HepG2 (cell line): ENCODE results near the gene DENND11. TPM values are rescaled to one million over a fixed set of nuclear protein-coding genes. Genes with fewer than 3 reads are reported as not detected.
A peak's percentile ranks its signal among the peaks of the same experiment; 100 is the strongest.

ENCODE experiments used
- ATM ChIP-seq: fragments of 450-650 bp; IDR thresholded peaks from 2 replicates; pipeline ENCODE4 v1.7.1; 2017; ENCODE audit warnings: mild to moderate bottlenecking, borderline replicate concordance
- ELF3 ChIP-seq: IDR thresholded peaks from 2 replicates; pipeline ENCODE4 v1.6.1; 2016; ENCODE audit warnings: missing genetic modification reagents, missing compliant biosample characterization
- FIP1L1 ChIP-seq: fragments of 200-400 bp; formaldehyde crosslinking; IDR thresholded peaks from 2 replicates; pipeline ENCODE4 v1.6.1; 2018; ENCODE audit warnings: low read depth, mild to moderate bottlenecking, low read length, moderate library complexity, borderline replicate concordance; ENCODE audit not compliant: insufficient read depth
- GTF3A ChIP-seq: sonication (generic); formaldehyde crosslinking; conservative IDR thresholded peaks from 2 replicates; pipeline ENCODE4 v1.4.0; 2020; ENCODE audit warnings: mild to moderate bottlenecking, missing genetic modification reagents
- HMG20B ChIP-seq: conservative IDR thresholded peaks from 2 replicates; pipeline ENCODE4 v1.6.1; 2016; ENCODE audit warnings: missing genetic modification reagents, missing compliant biosample characterization
- KDM5A ChIP-seq: fragments of 200-600 bp; sonication (generic); IDR thresholded peaks from 2 replicates; pipeline ENCODE4 v1.7.0; 2018; ENCODE audit warnings: antibody characterized with exemption, mild to moderate bottlenecking, low read length, borderline replicate concordance
- MEIS2 ChIP-seq: sonication (generic); formaldehyde crosslinking; IDR thresholded peaks from 2 replicates; pipeline ENCODE4 v1.9.0; 2021; ENCODE audit warnings: mild to moderate bottlenecking, missing genetic modification reagents
- MYNN ChIP-seq: sonication (generic); formaldehyde crosslinking; IDR thresholded peaks from 2 replicates; pipeline ENCODE4 v1.4.0; 2020; ENCODE audit warnings: mild to moderate bottlenecking, low read depth, missing genetic modification reagents
- PHF21A ChIP-seq: sonication (generic); formaldehyde crosslinking; IDR thresholded peaks from 2 replicates; pipeline ENCODE4 v1.5.0; 2020; ENCODE audit warnings: mild to moderate bottlenecking, missing genetic modification reagents
- SKI ChIP-seq: fragments of 450-650 bp; IDR thresholded peaks from one replicate; pipeline ENCODE4 v1.6.1; 2018; ENCODE audit warnings: mild to moderate bottlenecking; ENCODE audit not compliant: partially characterized antibody
- TBX2 ChIP-seq: sonication (generic); formaldehyde crosslinking; IDR thresholded peaks from 2 replicates; pipeline ENCODE4 v1.5.0; 2020; ENCODE audit warnings: missing genetic modification reagents, mild to moderate bottlenecking, borderline replicate concordance
- ZBTB1 ChIP-seq: sonication (generic); formaldehyde crosslinking; IDR thresholded peaks from 2 replicates; pipeline ENCODE4 v1.4.0; 2020; ENCODE audit warnings: missing genetic modification reagents, borderline replicate concordance
- ZBTB3 ChIP-seq: sonication (generic); formaldehyde crosslinking; IDR thresholded peaks from 2 replicates; pipeline ENCODE4 v1.4.0; 2020; ENCODE audit warnings: low read depth, mild to moderate bottlenecking, moderate library complexity, missing genetic modification reagents, borderline replicate concordance
- ZFP82 ChIP-seq: sonication (generic); formaldehyde crosslinking; IDR thresholded peaks from 2 replicates; pipeline ENCODE4 v1.5.1; 2020; ENCODE audit warnings: mild to moderate bottlenecking, missing genetic modification reagents, borderline replicate concordance
- ZNF562 ChIP-seq: sonication (generic); formaldehyde crosslinking; IDR thresholded peaks from 2 replicates; pipeline ENCODE4 v1.8.0; 2022; ENCODE audit warnings: missing genetic modification reagents, borderline replicate concordance
- ZNF564 ChIP-seq: sonication (generic); formaldehyde crosslinking; IDR thresholded peaks from 2 replicates; pipeline ENCODE4 v1.8.1; 2023; ENCODE audit warnings: mild to moderate bottlenecking, missing genetic modification reagents
- ZNF589 ChIP-seq: sonication (generic); formaldehyde crosslinking; conservative IDR thresholded peaks from 2 replicates; pipeline ENCODE4 v1.8.0; 2022; ENCODE audit warnings: mild to moderate bottlenecking, moderate library complexity, missing genetic modification reagents
- ZNF737 ChIP-seq: sonication (generic); formaldehyde crosslinking; IDR thresholded peaks from 2 replicates; pipeline ENCODE4 v1.5.0; 2020; ENCODE audit warnings: missing genetic modification reagents, mild to moderate bottlenecking, borderline replicate concordance
- ZNF773 ChIP-seq: sonication (generic); formaldehyde crosslinking; IDR thresholded peaks from 2 replicates; pipeline ENCODE4 v1.4.0; 2020; ENCODE audit warnings: missing genetic modification reagents, borderline replicate concordance
- ZNF816 ChIP-seq: sonication (generic); formaldehyde crosslinking; IDR thresholded peaks from 2 replicates; pipeline ENCODE4 v1.8.0; 2022; ENCODE audit warnings: missing genetic modification reagents, mild to moderate bottlenecking, borderline replicate concordance
- polyA plus RNA-seq, 8 experiments: library from polyadenylated mRNA; depleted of rRNA in 3 of 8; stranded (reverse) in 7 of 8; unstranded in 1 of 8; fragments of >200 nt; fragmentation: Illumina TruSeq in 4 of 8; extraction: Trizol in 4 of 8; gene quantifications; 2 replicates each; pipeline versions ENCODE4 v1.2.1 to v1.2.3, GENCODE V29; 2011 to 2016; ENCODE audit warnings: low read depth in 4 of 8, missing spikeins in 1 of 8, mixed read lengths in 1 of 8; ENCODE audit not compliant: insufficient read depth in 1 of 8
- total RNA-seq, 5 experiments: library from RNA; depleted of rRNA; stranded (reverse); fragments of >200 nt; fragmentation: Illumina TruSeq; extraction: Trizol; gene quantifications; 2 replicates each; pipeline ENCODE4 v1.2.3, GENCODE V29; 2016; ENCODE audit warnings: low read depth in 1 of 5
- TF ChIP-seq, protein P1 (sequence below): sonication (generic); formaldehyde crosslinking; conservative IDR thresholded peaks from 2 replicates; pipeline ENCODE4 v1.4.0; 2020; ENCODE audit warnings: missing genetic modification reagents
- TF ChIP-seq, protein P2 (sequence below): IDR thresholded peaks from 2 replicates; pipeline ENCODE4 v1.6.1; 2016
- TF ChIP-seq, protein P3 (sequence below): sonication (generic); formaldehyde crosslinking; conservative IDR thresholded peaks from 2 replicates; pipeline ENCODE4 v1.4.0; 2020; ENCODE audit warnings: mild to moderate bottlenecking, missing genetic modification reagents, moderate library complexity

The DENND11 gene
- total and polyA plus RNA-seq, 2 of the 13 experiments (the other 11 are each of a cell fraction or from before 2014, with no cell fraction given): 7.1 to 10.5 TPM

DNA sequence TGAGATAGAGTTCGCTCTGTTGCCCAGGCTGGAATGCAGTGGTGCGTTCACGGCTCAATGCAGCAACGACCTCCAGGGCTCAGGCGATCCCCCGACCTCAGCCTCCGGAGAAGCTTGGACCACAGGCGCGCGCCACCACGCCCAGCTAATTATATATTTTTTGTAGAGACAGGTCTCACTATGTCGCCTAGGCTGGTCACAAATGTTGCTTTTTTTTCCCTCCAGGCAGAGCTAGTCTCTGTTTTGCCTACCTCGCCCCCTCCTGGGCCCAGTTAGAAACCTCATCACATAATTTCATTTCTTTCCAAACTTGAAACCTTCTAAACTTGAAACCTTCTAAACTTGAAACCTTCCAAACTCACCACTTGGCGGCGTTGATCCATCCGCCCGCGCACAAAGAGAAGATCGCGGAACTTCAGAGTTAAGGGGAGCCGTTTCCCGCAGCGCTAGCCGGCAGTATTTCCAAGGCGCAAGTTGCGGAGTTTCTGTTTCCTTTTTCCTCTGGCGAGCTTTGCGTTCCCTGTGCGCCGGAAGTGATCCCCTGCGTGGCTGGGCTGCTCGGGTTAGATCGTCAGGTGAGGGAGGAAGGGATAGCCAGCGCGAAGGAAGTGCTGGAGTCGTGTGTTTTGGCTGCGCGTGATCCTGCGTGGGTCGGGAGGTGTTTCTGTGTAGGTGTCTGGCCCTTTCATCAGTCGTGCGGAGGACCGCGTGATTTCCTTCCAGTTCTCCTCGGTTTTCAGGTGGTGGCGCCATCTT lies 36.0 kb upstream of the DENND11 start, which contains the start of gene SSBP1 (continued):
- TF ChIP-seq FIP1L1 (0 out of 2 replicates have a peak, but pooled peaks have one; percentile 52), ATM (no peak), ZBTB1 (CRISPR knock-in tag) (peak; percentile 30; the same call in 1 of the 2 replicates), SKI (no peak), ZNF816 (CRISPR knock-in tag) (peak; percentile 85; the same call in 1 of the 2 replicates), TBX2 (CRISPR knock-in tag) (peak; percentile 76), ZNF564 (CRISPR knock-in tag) (0 out of 2 replicates have a peak, but pooled peaks have one; percentile 53), KDM5A (peak; percentile 97), MYNN (CRISPR knock-in tag) (peak; percentile 93), GTF3A (CRISPR knock-in tag) (peak; percentile 83), ZNF562 (CRISPR knock-in tag) (no peak), ZNF589 (CRISPR knock-in tag) (0 out of 2 replicates have a peak, but pooled peaks have one; percentile 72), ELF3 (CRISPR knock-in tag) (peak; percentile 96), PHF21A (CRISPR knock-in tag) (peak; percentile 91), ZBTB3 (CRISPR knock-in tag) (peak; percentile 67; the same call in 1 of the 2 replicates), ZFP82 (CRISPR knock-in tag) (peak; percentile 94), MEIS2 (CRISPR knock-in tag) (peak; percentile 81; the same call in 1 of the 2 replicates), HMG20B (0 out of 2 replicates have a peak, but pooled peaks have one; percentile 28), ZNF773 (CRISPR knock-in tag) (no peak), ZNF737 (CRISPR knock-in tag) (peak; percentile 88; the same call in 1 of the 2 replicates)
- TF ChIP-seq, protein P1, sequence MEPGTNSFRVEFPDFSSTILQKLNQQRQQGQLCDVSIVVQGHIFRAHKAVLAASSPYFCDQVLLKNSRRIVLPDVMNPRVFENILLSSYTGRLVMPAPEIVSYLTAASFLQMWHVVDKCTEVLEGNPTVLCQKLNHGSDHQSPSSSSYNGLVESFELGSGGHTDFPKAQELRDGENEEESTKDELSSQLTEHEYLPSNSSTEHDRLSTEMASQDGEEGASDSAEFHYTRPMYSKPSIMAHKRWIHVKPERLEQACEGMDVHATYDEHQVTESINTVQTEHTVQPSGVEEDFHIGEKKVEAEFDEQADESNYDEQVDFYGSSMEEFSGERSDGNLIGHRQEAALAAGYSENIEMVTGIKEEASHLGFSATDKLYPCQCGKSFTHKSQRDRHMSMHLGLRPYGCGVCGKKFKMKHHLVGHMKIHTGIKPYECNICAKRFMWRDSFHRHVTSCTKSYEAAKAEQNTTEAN: 0 out of 2 replicates have a peak, but pooled peaks have one; percentile 23
- TF ChIP-seq, protein P2, sequence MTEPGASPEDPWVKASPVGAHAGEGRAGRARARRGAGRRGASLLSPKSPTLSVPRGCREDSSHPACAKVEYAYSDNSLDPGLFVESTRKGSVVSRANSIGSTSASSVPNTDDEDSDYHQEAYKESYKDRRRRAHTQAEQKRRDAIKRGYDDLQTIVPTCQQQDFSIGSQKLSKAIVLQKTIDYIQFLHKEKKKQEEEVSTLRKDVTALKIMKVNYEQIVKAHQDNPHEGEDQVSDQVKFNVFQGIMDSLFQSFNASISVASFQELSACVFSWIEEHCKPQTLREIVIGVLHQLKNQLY (CRISPR knock-in tag): no peak
- TF ChIP-seq, protein P3, sequence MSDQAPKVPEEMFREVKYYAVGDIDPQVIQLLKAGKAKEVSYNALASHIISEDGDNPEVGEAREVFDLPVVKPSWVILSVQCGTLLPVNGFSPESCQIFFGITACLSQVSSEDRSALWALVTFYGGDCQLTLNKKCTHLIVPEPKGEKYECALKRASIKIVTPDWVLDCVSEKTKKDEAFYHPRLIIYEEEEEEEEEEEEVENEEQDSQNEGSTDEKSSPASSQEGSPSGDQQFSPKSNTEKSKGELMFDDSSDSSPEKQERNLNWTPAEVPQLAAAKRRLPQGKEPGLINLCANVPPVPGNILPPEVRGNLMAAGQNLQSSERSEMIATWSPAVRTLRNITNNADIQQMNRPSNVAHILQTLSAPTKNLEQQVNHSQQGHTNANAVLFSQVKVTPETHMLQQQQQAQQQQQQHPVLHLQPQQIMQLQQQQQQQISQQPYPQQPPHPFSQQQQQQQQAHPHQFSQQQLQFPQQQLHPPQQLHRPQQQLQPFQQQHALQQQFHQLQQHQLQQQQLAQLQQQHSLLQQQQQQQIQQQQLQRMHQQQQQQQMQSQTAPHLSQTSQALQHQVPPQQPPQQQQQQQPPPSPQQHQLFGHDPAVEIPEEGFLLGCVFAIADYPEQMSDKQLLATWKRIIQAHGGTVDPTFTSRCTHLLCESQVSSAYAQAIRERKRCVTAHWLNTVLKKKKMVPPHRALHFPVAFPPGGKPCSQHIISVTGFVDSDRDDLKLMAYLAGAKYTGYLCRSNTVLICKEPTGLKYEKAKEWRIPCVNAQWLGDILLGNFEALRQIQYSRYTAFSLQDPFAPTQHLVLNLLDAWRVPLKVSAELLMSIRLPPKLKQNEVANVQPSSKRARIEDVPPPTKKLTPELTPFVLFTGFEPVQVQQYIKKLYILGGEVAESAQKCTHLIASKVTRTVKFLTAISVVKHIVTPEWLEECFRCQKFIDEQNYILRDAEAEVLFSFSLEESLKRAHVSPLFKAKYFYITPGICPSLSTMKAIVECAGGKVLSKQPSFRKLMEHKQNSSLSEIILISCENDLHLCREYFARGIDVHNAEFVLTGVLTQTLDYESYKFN (CRISPR knock-in tag): peak; percentile 38; the same call in 1 of the 2 replicates
